SIG-M5 (cell line): ENCODE data around the gene ANGPTL8.

ENCODE experiments used
- DNase-seq: peaks from one replicate; lab custom pipeline; 2025; lab: John Stamatoyannopoulos, UW

Gene ANGPTL8

DNA sequence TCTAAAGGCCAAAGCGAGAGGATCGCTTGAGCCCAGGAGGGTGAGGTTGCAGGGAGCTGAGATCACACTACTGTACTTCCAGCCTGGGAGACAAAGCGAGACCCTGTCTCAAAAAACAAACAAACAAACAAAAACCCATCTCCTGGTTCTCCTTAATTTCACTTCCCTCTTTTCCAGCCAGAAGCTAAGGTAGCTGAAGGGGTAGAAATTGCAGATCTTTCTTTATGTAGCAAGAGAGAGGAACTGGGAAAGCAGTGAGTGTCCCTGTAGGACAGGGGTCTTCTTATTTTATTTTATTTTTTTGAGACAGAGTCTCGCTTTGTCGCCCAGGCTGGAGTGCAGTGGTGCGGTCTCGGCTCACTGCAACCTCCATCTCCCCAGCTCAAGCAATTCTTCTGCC lies 52.0 kb downstream of the ANGPTL8 start:
- no peak for DNase-seq
